H9 (cell line): ENCODE measurements around the gene TRIM10. TPM values are rescaled to one million over a fixed set of nuclear protein-coding genes. Genes with fewer than 3 reads are reported as not detected.

Experiments used
- DNase-seq: peaks from one replicate; pipeline ENCODE4 v3.0.0-alpha.2; 2017
- H2AFZ ChIP-seq: one replicate; pipeline ENCODE4 v1.6.1; 2013; ENCODE audit warnings: mild to moderate bottlenecking, low read length, control low read depth, moderate library complexity
- H2AK5ac ChIP-seq: 2 replicates; pipeline ENCODE4 v1.6.1; 2013; ENCODE audit warnings: low read length, control low read depth, mixed read lengths; ENCODE audit not compliant: insufficient read length
- H2BK120ac ChIP-seq: one replicate; pipeline ENCODE4 v1.6.1; 2013; ENCODE audit warnings: low read depth, mild to moderate bottlenecking, low read length, control low read depth, inconsistent platforms; ENCODE audit not compliant: poor library complexity, severe bottlenecking
- H2BK12ac ChIP-seq: 2 replicates; pipeline ENCODE4 v1.6.1; 2013; ENCODE audit warnings: low read length, control low read depth, mixed read lengths, low read depth; ENCODE audit not compliant: insufficient read length
- H2BK15ac ChIP-seq: 2 replicates; pipeline ENCODE4 v1.6.1; 2013; ENCODE audit warnings: low read depth, low read length, control low read depth
- H2BK20ac ChIP-seq: one replicate; pipeline ENCODE4 v1.6.1; 2013; ENCODE audit warnings: low read depth, mild to moderate bottlenecking, low read length, control low read depth, inconsistent platforms; ENCODE audit not compliant: poor library complexity, severe bottlenecking
- H2BK5ac ChIP-seq: 2 replicates; pipeline ENCODE4 v1.6.1; 2013; ENCODE audit warnings: low read length, control low read depth, mixed read lengths; ENCODE audit not compliant: insufficient read length
- H3K14ac ChIP-seq: 2 replicates; pipeline ENCODE4 v1.6.1; 2013; ENCODE audit warnings: low read length, control low read depth; ENCODE audit not compliant: insufficient read depth
- H3K18ac ChIP-seq: 2 replicates; pipeline ENCODE4 v1.6.1; 2013; ENCODE audit warnings: low read depth, mild to moderate bottlenecking, mixed read lengths, low read length, control low read depth; ENCODE audit not compliant: insufficient read length
- H3K23ac ChIP-seq: 2 replicates; pipeline ENCODE4 v1.6.1; 2013; ENCODE audit warnings: low read length, control low read depth, mixed read lengths, low read depth; ENCODE audit not compliant: insufficient read length
- H3K23me2 ChIP-seq: 2 replicates; pipeline ENCODE4 v1.6.1; 2013; ENCODE audit warnings: low read depth, mild to moderate bottlenecking, mixed read lengths, low read length, control low read depth; ENCODE audit not compliant: insufficient read length, poor library complexity, severe bottlenecking
- H3K27ac ChIP-seq: 2 replicates; pipeline ENCODE4 v1.5.1; 2013; ENCODE audit warnings: low read length, control low read depth, mixed read lengths, low read depth; ENCODE audit not compliant: insufficient read length
- H3K27me3 ChIP-seq: 2 replicates; pipeline ENCODE4 v1.6.1; 2013; ENCODE audit warnings: low read length, control low read depth, inconsistent platforms; ENCODE audit not compliant: insufficient read depth
- H3K4ac ChIP-seq: 2 replicates; pipeline ENCODE4 v1.6.1; 2013; ENCODE audit warnings: low read depth, mild to moderate bottlenecking, control low read depth, inconsistent platforms, low read length, moderate library complexity
- H3K4me1 ChIP-seq: 2 replicates; pipeline ENCODE4 v1.6.1; 2013; ENCODE audit warnings: low read length, control low read depth, inconsistent platforms; ENCODE audit not compliant: insufficient read depth
- H3K4me2 ChIP-seq: 2 replicates; pipeline ENCODE4 v1.6.1; 2013; ENCODE audit warnings: low read length, control low read depth, mixed read lengths; ENCODE audit not compliant: insufficient read length, insufficient read depth
- H3K56ac ChIP-seq: 2 replicates; pipeline ENCODE4 v1.6.1; 2013; ENCODE audit warnings: low read depth, mild to moderate bottlenecking, mixed read lengths, low read length, control low read depth; ENCODE audit not compliant: insufficient read length
- H3K79me1 ChIP-seq: 2 replicates; pipeline ENCODE4 v1.6.1; 2013; ENCODE audit warnings: low read depth, mild to moderate bottlenecking, moderate library complexity, low read length, control low read depth, inconsistent platforms; ENCODE audit not compliant: insufficient read depth, poor library complexity, severe bottlenecking
- H3K79me2 ChIP-seq: 2 replicates; pipeline ENCODE4 v1.6.1; 2013; ENCODE audit warnings: low read length, control low read depth, inconsistent platforms; ENCODE audit not compliant: insufficient read depth
- H3K9ac ChIP-seq: 2 replicates; pipeline ENCODE4 v1.6.1; 2013; ENCODE audit warnings: low read length, control low read depth, mixed read lengths; ENCODE audit not compliant: insufficient read length; ENCODE audit errors: extremely low read depth
- H3K9me3 ChIP-seq: one replicate; pipeline ENCODE4 v1.6.1; 2013; ENCODE audit warnings: low read depth, low read length, inconsistent platforms; ENCODE audit not compliant: control insufficient read depth
- H3T11ph ChIP-seq: one replicate; pipeline ENCODE4 v1.6.1; 2013; ENCODE audit warnings: mild to moderate bottlenecking, low read length, control low read depth, inconsistent platforms
- H4K20me1 ChIP-seq: one replicate; pipeline ENCODE4 v1.6.1; 2013; ENCODE audit not compliant: control insufficient read depth, insufficient read length, insufficient read depth
- H4K5ac ChIP-seq: 2 replicates; pipeline ENCODE4 v1.6.1; 2013; ENCODE audit warnings: low read depth, mild to moderate bottlenecking, mixed read lengths, low read length, control low read depth; ENCODE audit not compliant: insufficient read length
- H4K8ac ChIP-seq: replicated peaks from 2 replicates; pipeline ENCODE4 v1.6.1; 2013; ENCODE audit warnings: low read length, control low read depth, mixed read lengths, low read depth; ENCODE audit not compliant: insufficient read length
- H4K91ac ChIP-seq: 2 replicates; pipeline ENCODE4 v1.6.1; 2013; ENCODE audit warnings: low read depth, mild to moderate bottlenecking, moderate library complexity, mixed read lengths, low read length, control low read depth; ENCODE audit not compliant: insufficient read length
- H3K27ac Mint-ChIP-seq, 3 experiments: 2 replicates in 2 of 3; 3 replicates in 1 of 3; pipeline ENCODE4 v1.8.0; 2020 to 2021; ENCODE audit warnings: mixed read lengths in 3 of 3, mild to moderate bottlenecking in 1 of 3, moderate library complexity in 1 of 3
- H3K27me3 Mint-ChIP-seq: 2 replicates; pipeline ENCODE4 v1.8.0; 2021; ENCODE audit warnings: low read depth, mild to moderate bottlenecking, moderate library complexity, mixed read lengths
- H3K36me3 Mint-ChIP-seq, 3 experiments: 2 replicates in 2 of 3; 3 replicates in 1 of 3; pipeline ENCODE4 v1.8.0; 2020 to 2021; ENCODE audit warnings: low read depth in 3 of 3, mixed read lengths in 3 of 3; ENCODE audit not compliant: insufficient read depth in 1 of 3
- H3K4me1 Mint-ChIP-seq, 2 experiments: 2 replicates each; pipeline ENCODE4 v1.8.0; 2020; ENCODE audit warnings: mixed read lengths in 2 of 2
- H3K4me3 Mint-ChIP-seq, 2 experiments: 2 replicates in 1 of 2; 3 replicates in 1 of 2; pipeline ENCODE4 v1.8.0; 2020 to 2021; ENCODE audit warnings: mild to moderate bottlenecking in 2 of 2, mixed read lengths in 2 of 2, moderate library complexity in 1 of 2
- H3K9me3 Mint-ChIP-seq, 2 experiments: 2 replicates in 1 of 2; 3 replicates in 1 of 2; pipeline ENCODE4 v1.8.0; 2020; ENCODE audit warnings: mild to moderate bottlenecking in 2 of 2, mixed read lengths in 2 of 2, moderate library complexity in 1 of 2
- WGBS: extraction: QIAGEN DNeasy Blood & Tissue Kit; methylation state at CpG from one replicate; pipeline ENCODE4 v1.1.7; 2013; ENCODE audit warnings: missing lambda C conversion rate, low lambda C conversion rate, mixed read lengths; ENCODE audit not compliant: insufficient read length; ENCODE audit errors: extremely low coverage; 5-methylcytosine and 5-hydroxymethylcytosine counted together
- total RNA-seq: library from RNA; stranded (reverse); gene quantifications from 2 replicates; pipeline ENCODE4 v1.2.1, GENCODE V29; 2021
- TF ChIP-seq, protein P1 (sequence below): fragments of 200-600 bp; sonication (generic); conservative IDR thresholded peaks from 3 replicates; pipeline ENCODE4 v1.8.0; 2021; ENCODE audit warnings: antibody characterized with exemption, mild to moderate bottlenecking

TRIM10 gene
- total RNA-seq, 1 experiment from 2014 or later = 0.07 TPM

- H2BK120ac ChIP-seq = no peak overlapping the region
- H2BK5ac ChIP-seq = no peak overlapping the region
- TF ChIP-seq, protein P1, sequence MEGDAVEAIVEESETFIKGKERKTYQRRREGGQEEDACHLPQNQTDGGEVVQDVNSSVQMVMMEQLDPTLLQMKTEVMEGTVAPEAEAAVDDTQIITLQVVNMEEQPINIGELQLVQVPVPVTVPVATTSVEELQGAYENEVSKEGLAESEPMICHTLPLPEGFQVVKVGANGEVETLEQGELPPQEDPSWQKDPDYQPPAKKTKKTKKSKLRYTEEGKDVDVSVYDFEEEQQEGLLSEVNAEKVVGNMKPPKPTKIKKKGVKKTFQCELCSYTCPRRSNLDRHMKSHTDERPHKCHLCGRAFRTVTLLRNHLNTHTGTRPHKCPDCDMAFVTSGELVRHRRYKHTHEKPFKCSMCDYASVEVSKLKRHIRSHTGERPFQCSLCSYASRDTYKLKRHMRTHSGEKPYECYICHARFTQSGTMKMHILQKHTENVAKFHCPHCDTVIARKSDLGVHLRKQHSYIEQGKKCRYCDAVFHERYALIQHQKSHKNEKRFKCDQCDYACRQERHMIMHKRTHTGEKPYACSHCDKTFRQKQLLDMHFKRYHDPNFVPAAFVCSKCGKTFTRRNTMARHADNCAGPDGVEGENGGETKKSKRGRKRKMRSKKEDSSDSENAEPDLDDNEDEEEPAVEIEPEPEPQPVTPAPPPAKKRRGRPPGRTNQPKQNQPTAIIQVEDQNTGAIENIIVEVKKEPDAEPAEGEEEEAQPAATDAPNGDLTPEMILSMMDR = no peak
- no peak overlapping the region for H3K4me2 ChIP-seq
- peaks cover 3% of the 10 kb centered on the region; the same call in 1 of the 2 replicates for H3K4me1 ChIP-seq
- no peak overlapping the region for H3K27ac ChIP-seq
- no peaks in the 10 kb centered on the region for H3K27me3 ChIP-seq
- no peak overlapping the region for H2BK20ac ChIP-seq
- no peak overlapping the region for H3K4ac ChIP-seq
- H3K27me3 Mint-ChIP-seq = peaks cover 54% of the 10 kb centered on the region
- no peak overlapping the region for H3K9ac ChIP-seq
- H3K14ac ChIP-seq = no peak overlapping the region
- no peaks in the 10 kb centered on the region for H3K9me3 Mint-ChIP-seq
- no peak overlapping the region for H3K4me3 Mint-ChIP-seq
- H3K79me2 ChIP-seq = no peaks in the 10 kb centered on the region
- no peak overlapping the region; the same call in 1 of the 2 replicates for H2BK15ac ChIP-seq
- no peaks in the 10 kb centered on the region for H4K20me1 ChIP-seq
- no peak overlapping the region for H2BK12ac ChIP-seq
- WGBS = no CpG with 5 or more reads among the region's 7 CpGs
- no peaks in the 10 kb centered on the region for H3K23me2 ChIP-seq
- peaks cover 8 to 9% of the 10 kb centered on the region in 2 experiments for H3K4me1 Mint-ChIP-seq
- no peak overlapping the region for H3K23ac ChIP-seq
- no peak overlapping the region for H3K56ac ChIP-seq
- H4K91ac ChIP-seq = no peak overlapping the region
- no peaks in the 10 kb centered on the region for H3K9me3 ChIP-seq
- H3K27ac Mint-ChIP-seq = no peak overlapping the region; a peak in 1 of 7 replicates
- no peak overlapping the region for H2AK5ac ChIP-seq
- H3T11ph ChIP-seq = no peak overlapping the region
- H3K36me3 Mint-ChIP-seq = no peaks in the 10 kb centered on the region
- no peak overlapping the region for H4K5ac ChIP-seq
- H2AFZ ChIP-seq = no peak overlapping the region
- no peak overlapping the region for H3K18ac ChIP-seq
- no peak for DNase-seq
- no peak overlapping the region for H4K8ac ChIP-seq
- no peaks in the 10 kb centered on the region for H3K79me1 ChIP-seq
Observed at GRCh38 chr6:30145818-30146217, 15.2 kb downstream of the TRIM10 start.
